Measurements from ENCODE around the gene PCDHA7. TPM values are rescaled to one million over a fixed set of nuclear protein-coding genes. Genes with fewer than 3 reads are reported as not detected.

Gene PCDHA7
- total RNA-seq, 1 donor = 0.18 TPM

GRCh38 chr5:140883373-140883772 lies 49.3 kb downstream of the PCDHA7 start:
- no peak for DNase-seq (ENCODE audit: low read depth)
- no peak overlapping the region for H3K4me3 ChIP-seq (ENCODE audit: low read depth, low read length)
- TF ChIP-seq, protein P1, sequence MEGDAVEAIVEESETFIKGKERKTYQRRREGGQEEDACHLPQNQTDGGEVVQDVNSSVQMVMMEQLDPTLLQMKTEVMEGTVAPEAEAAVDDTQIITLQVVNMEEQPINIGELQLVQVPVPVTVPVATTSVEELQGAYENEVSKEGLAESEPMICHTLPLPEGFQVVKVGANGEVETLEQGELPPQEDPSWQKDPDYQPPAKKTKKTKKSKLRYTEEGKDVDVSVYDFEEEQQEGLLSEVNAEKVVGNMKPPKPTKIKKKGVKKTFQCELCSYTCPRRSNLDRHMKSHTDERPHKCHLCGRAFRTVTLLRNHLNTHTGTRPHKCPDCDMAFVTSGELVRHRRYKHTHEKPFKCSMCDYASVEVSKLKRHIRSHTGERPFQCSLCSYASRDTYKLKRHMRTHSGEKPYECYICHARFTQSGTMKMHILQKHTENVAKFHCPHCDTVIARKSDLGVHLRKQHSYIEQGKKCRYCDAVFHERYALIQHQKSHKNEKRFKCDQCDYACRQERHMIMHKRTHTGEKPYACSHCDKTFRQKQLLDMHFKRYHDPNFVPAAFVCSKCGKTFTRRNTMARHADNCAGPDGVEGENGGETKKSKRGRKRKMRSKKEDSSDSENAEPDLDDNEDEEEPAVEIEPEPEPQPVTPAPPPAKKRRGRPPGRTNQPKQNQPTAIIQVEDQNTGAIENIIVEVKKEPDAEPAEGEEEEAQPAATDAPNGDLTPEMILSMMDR (IDR thresholded peaks at IDR 0.05; ENCODE audit: insufficient read depth, low read length) = no peak

DNA sequence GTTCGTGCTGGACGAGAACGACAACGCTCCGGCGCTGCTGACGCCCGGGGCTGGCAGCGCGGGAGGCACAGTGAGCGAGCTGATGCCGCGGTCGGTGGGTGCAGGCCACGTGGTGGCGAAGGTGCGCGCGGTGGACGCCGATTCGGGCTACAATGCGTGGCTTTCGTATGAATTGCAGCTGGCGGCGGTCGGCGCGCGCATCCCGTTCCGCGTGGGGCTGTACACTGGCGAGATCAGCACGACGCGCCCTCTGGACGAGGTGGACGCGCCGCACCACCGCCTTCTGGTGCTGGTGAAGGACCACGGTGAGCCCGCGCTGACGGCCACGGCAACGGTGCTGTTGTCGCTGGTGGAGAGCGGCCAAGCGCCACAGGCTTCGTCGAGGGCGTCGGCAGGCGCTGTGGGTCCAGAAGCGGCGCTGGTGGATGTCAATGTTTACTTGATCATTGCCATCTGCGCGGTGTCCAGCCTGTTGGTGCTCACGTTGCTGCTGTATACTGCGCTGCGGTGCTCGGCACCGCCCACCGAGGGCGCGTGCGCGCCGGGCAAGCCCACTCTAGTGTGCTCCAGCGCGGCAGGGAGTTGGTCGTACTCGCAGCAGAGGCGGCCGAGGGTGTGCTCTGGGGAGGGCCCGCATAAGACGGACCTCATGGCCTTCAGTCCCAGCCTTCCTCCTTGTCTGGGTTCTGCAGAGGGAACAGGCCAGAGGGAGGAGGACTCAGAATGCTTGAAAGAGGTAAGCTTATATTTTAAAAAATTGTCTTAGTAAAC lies 50.0 kb downstream of the PCDHA7 start:
- no peak overlapping the region for H3K4me3 ChIP-seq (ENCODE audit: low read depth, low read length)
- no peak for DNase-seq (ENCODE audit: low read depth)
- TF ChIP-seq, protein P1 (IDR thresholded peaks at IDR 0.05; ENCODE audit: insufficient read depth, low read length) = no peak

Other genes starting within 250 kb of the PCDHA7 start
- 0.36 and 4.4 TPM in 2 replicates for gene CD14, start 201.1 kb upstream of the PCDHA7 start, total RNA-seq (ENCODE audit: low replicate concordance)
- 21.1 and 295 TPM in 2 replicates for gene TMCO6, start 194.8 kb upstream of the PCDHA7 start, total RNA-seq (ENCODE audit: low replicate concordance)
- 32.9 and 40.6 TPM in 2 replicates for gene NDUFA2, start 186.6 kb upstream of the PCDHA7 start, total RNA-seq (ENCODE audit: low replicate concordance)
- gene IK, start 186.4 kb upstream of the PCDHA7 start, total RNA-seq (ENCODE audit: low replicate concordance) = 84.2 and 183 TPM in 2 replicates
- 12.8 and 21.9 TPM in 2 replicates for gene WDR55, start 169.4 kb upstream of the PCDHA7 start, total RNA-seq (ENCODE audit: low replicate concordance)
- gene DND1, start 160.7 kb upstream of the PCDHA7 start, total RNA-seq (ENCODE audit: low replicate concordance) = 0.18 TPM in 1 of 2 replicates, not detected in the other
- gene HARS1, start 142.9 kb upstream of the PCDHA7 start, total RNA-seq (ENCODE audit: low replicate concordance) = 52.2 and 62.9 TPM in 2 replicates
- 22.7 and 39.0 TPM in 2 replicates for gene HARS2, start 142.8 kb upstream of the PCDHA7 start, total RNA-seq (ENCODE audit: low replicate concordance)
- 37.2 and 118 TPM in 2 replicates for gene ZMAT2, start 133.8 kb upstream of the PCDHA7 start, total RNA-seq (ENCODE audit: low replicate concordance)
- gene PCDHA1, start 48.1 kb upstream of the PCDHA7 start, total RNA-seq (ENCODE audit: low replicate concordance) = 0.09 TPM in 1 of 2 replicates, not detected in the other
- gene PCDHA2, start 39.4 kb upstream of the PCDHA7 start, total RNA-seq (ENCODE audit: low replicate concordance) = 0.09 and 0.16 TPM in 2 replicates
- 0.27 and 0.49 TPM in 2 replicates for gene PCDHA3, start 33.2 kb upstream of the PCDHA7 start, total RNA-seq (ENCODE audit: low replicate concordance)
- gene PCDHA4, start 27.2 kb upstream of the PCDHA7 start, total RNA-seq (ENCODE audit: low replicate concordance) = 0.09 and 1.1 TPM in 2 replicates
- 0.08 and 0.09 TPM in 2 replicates for gene PCDHA5, start 12.7 kb upstream of the PCDHA7 start, total RNA-seq (ENCODE audit: low replicate concordance)
- 0.27 and 1.3 TPM in 2 replicates for gene PCDHA6, start 6.3 kb upstream of the PCDHA7 start, total RNA-seq (ENCODE audit: low replicate concordance)
- 0.09 and 0.25 TPM in 2 replicates for gene PCDHA8, start 6.9 kb downstream of the PCDHA7 start, total RNA-seq (ENCODE audit: low replicate concordance)
- under 0.01 and 0.49 TPM in 2 replicates for gene PCDHA9, start 14.1 kb downstream of the PCDHA7 start, total RNA-seq (ENCODE audit: low replicate concordance)
- gene PCDHA10, start 21.6 kb downstream of the PCDHA7 start, total RNA-seq (ENCODE audit: low replicate concordance) = under 0.01 and 0.09 TPM in 2 replicates
- gene PCDHA11, start 34.7 kb downstream of the PCDHA7 start, total RNA-seq (ENCODE audit: low replicate concordance) = 0.08 and 0.09 TPM in 2 replicates
- gene PCDHA12, start 41.0 kb downstream of the PCDHA7 start, total RNA-seq (ENCODE audit: low replicate concordance) = 0.09 and 0.33 TPM in 2 replicates
- gene PCDHA13, start 47.9 kb downstream of the PCDHA7 start, total RNA-seq (ENCODE audit: low replicate concordance) = 0.08 TPM in 1 of 2 replicates, not detected in the other
- gene PCDHAC1, start 92.0 kb downstream of the PCDHA7 start, total RNA-seq (ENCODE audit: low replicate concordance) = 0.16 TPM in 1 of 2 replicates, not detected in the other
- gene PCDHAC2, start 132.2 kb downstream of the PCDHA7 start, total RNA-seq (ENCODE audit: low replicate concordance) = 0.57 TPM in 1 of 2 replicates, not detected in the other
- gene PCDHB1, start 217.1 kb downstream of the PCDHA7 start, total RNA-seq (ENCODE audit: low replicate concordance) = not detected in 2 replicates